22Rv1 (cell line): ENCODE measurements around the gene MYD88.

ENCODE experiments used
- H3K27ac ChIP-seq: fragments of 450-650 bp; 2 replicates; pipeline ENCODE4 v1.5.1; 2017
- ZFX ChIP-seq: fragments of 450-650 bp; IDR thresholded peaks from 2 replicates; pipeline ENCODE4 v1.6.1; 2017; ENCODE audit warnings: antibody characterized with exemption, borderline replicate concordance
- TF ChIP-seq, protein P1 (sequence below): fragments of 450-650 bp; IDR thresholded peaks from 2 replicates; pipeline ENCODE4 v1.5.1; 2017; ENCODE audit warnings: mild to moderate bottlenecking

Gene MYD88

DNA sequence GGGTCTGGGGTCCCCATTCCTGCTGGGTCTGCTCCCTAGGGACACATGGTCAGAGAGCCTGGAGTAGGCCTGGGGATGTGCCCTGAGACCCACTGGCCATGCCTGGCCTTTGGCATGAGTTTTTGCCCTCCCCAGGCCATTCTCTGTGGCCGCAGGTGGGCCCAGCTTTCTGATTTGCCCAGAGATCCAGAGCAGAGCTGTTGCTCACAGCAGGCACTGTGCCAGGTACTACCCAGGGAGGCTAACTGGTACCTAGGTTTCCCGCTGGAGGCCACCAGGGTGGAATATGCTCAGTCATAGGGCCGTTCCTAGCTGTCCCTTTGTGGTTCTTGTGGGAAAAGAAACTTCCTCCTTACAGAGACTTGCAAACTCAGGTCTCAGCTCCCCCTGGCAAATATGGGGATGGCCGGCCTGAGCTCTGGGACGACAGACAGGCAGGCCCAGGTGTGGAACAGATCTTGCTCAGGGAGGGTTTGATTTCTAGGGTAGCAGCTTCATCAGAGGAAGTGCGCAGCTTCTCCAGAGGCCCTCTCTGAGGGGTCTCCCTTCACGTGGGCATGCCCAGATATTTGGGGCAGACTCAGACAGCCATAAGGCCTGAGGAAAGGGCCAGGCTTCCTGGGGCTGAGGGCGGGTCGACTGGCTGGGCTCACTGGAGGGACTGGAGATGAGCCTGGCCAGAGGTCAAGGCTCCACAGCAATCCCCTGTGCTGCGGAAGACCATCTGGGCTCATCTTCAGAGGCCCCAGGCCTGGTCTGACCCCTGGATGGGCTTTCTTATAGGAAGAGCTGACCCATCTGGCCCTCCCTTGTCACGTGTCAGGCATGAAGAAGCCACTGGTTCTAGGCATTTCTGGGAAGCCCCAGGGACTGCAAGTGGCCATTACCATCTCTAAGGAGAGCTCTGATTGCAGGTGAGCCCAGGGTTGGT lies 29.5 kb upstream of the MYD88 start:
- no peak overlapping the region for H3K27ac ChIP-seq
- TF ChIP-seq, protein P1, sequence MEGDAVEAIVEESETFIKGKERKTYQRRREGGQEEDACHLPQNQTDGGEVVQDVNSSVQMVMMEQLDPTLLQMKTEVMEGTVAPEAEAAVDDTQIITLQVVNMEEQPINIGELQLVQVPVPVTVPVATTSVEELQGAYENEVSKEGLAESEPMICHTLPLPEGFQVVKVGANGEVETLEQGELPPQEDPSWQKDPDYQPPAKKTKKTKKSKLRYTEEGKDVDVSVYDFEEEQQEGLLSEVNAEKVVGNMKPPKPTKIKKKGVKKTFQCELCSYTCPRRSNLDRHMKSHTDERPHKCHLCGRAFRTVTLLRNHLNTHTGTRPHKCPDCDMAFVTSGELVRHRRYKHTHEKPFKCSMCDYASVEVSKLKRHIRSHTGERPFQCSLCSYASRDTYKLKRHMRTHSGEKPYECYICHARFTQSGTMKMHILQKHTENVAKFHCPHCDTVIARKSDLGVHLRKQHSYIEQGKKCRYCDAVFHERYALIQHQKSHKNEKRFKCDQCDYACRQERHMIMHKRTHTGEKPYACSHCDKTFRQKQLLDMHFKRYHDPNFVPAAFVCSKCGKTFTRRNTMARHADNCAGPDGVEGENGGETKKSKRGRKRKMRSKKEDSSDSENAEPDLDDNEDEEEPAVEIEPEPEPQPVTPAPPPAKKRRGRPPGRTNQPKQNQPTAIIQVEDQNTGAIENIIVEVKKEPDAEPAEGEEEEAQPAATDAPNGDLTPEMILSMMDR: no peak
- TF ChIP-seq ZFX: no peak

DNA sequence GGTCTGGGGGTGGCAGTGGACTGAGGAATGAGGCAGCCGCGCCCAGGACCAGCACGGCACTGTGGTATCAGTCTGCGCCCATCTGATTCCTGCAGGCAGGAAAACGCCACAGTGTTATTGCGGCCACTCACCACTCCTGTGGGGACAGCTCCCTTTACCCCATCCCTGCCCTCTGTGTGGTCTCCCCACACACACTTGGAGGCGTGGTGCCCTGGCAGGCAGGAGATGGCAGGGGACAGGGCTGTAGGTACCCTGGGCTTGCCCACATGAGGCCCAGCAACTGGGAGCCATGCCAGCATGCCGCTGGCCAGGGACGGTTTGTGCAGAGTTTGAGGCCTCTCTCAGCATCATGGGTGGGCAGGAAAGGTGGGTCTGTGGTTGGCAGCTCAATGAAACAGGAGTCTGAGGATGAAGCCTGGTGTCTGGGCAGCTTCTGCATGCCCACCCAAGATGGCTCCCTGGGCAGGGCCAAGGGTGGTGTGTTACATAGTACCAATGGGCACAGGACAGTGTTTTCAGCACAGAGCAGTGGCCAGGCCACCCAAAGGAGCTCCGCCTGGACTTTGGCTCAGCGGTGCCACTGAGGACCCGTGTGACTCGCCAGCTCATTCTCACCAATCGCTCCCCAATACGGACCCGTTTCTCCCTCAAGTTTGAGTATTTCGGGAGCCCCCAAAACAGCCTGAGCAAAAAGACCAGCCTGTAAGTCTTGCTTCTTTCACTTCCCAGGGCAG lies 28.7 kb upstream of the MYD88 start:
- H3K27ac ChIP-seq: no peak overlapping the region
- TF ChIP-seq ZFX: no peak
- TF ChIP-seq, protein P1: no peak

DNA sequence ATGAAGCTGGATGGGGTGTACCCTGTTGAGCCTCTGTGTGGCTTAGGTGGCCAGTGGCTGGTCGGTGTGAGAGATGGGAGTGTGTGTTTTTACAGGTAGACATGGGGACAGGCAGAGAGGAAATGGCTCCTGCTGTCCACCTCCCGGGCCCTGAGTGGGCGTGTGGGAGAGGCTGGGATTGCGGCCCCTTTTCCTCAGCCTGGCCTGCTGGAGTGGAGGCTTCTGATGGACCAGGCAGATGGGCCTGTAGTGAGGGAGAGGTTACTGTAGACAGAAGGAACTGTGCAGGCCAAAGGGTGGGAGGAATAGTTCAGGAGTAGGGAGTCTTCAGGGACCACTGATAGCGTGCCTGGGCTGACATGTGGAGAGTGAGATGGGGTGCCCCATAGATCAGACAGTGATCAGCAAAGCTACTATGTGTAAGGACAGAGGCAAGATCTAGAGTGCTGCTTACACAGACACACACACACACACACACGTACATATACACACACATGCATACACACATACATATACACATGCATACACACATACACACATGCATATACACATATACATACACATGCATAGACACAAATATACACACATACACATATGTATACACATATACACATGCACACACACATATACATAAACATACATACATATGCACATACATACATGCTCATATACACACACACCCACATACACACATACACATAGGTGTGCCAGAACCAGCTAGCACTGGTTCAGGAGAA lies 28.0 kb upstream of the MYD88 start:
- H3K27ac ChIP-seq: no peak overlapping the region
- no peak for TF ChIP-seq ZFX
- TF ChIP-seq, protein P1: no peak

DNA sequence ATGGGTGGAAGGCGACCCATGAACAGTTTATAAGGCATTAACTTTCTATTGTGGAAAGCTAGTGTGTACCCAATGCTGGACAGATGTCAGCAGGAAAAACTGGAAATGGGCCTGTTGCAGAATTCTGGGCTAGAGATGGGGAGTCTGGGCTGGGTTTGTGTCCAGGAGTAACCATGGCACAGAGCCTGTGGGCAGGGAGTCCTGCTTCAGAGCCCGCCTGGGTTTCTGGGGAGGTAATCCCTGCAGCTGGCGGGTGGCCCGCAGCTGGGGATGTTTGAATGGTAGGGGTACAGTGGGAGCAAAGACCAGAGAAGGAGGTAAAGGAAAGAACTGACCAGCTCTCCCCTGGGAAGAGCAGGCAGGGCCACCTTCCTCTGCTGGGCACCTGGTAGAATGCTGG lies 27.3 kb upstream of the MYD88 start:
- TF ChIP-seq, protein P1: no peak
- no peak for TF ChIP-seq ZFX

DNA sequence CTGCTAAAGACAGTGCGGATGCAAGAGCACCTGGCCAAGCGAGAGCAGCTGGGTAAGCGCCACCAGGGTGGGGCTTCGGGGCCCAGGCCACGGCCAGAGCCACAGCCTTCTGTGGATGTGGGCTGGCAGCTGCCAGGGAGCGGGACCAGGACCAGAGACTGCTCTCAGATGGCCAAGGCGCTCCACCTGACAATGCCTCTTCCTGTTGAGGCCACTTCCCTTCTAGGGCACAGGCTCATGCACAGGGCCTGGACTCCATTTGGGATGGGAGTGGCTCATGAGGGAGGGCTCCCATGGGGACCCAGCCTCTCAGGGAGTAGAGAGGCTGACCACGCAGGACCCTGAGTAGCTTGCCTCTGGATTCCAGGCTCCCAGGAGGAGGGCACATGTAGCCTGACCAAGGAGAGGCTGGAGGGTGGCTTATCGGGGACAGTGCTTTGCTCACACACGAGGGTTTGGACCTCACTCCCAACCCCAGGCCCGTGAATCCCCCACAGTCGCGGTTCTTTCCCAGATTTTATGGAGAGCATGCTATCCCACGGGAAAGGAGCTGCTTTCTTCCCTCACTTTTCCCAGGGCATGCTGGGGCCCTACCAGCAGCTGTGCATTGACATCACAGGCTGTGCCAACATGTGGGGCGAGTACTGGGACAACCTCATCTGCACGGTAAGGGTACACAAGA lies 26.6 kb upstream of the MYD88 start:
- H3K27ac ChIP-seq: no peak overlapping the region
- TF ChIP-seq ZFX: no peak
- TF ChIP-seq, protein P1: no peak

More for the DNA sequence above, 27.3 kb upstream of the MYD88 start:
- no peak overlapping the region for H3K27ac ChIP-seq

DNA sequence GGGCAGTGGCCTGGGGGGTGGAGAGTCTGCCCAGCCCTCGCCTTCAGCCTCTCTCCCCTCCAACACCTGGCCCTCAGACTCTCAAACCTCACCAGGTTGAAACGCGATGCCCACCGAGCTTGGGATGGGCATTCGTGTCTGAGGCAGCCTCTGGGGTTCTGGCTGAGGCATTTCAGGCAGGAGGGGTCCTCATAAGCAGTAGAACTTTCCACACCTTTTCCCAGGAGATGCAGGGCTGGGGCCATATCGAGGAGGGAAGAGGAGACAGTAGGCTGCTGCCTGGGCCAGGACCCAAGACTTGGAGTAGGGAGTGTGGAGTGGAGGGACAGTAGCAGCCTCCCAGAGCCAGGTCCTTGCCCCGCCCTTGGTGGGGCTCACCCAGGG lies 26.1 kb upstream of the MYD88 start:
- H3K27ac ChIP-seq: no peak overlapping the region
- TF ChIP-seq, protein P1: no peak
- TF ChIP-seq ZFX: no peak
